Astrocyte (in vitro differentiated cells and primary cell): ENCODE data around the gene DGKG. TPM values are rescaled to one million over a fixed set of nuclear protein-coding genes. Genes with fewer than 3 reads are reported as not detected.

Experiments
- DNase-seq: peaks from one replicate; pipeline ENCODE4 v3.0.0-alpha.2; 2010; ENCODE audit warnings: low read depth
- FAIRE-seq: peaks from 2 replicates; lab custom pipeline; 2011; peaks lifted over from hg19 to GRCh38; lab: Jason Lieb, UNC
- H2AFZ ChIP-seq: 2 replicates; pipeline ENCODE4 v1.6.0; 2012; ENCODE audit warnings: low read depth, low read length, inconsistent platforms
- H3K27ac ChIP-seq: 2 replicates; pipeline ENCODE4 v1.5.1; 2011; ENCODE audit warnings: low read depth, low read length, inconsistent platforms
- H3K27me3 ChIP-seq: 2 replicates; pipeline ENCODE4 v1.6.0; 2011; ENCODE audit warnings: low read length, inconsistent platforms; ENCODE audit not compliant: insufficient read depth
- H3K36me3 ChIP-seq: 2 replicates; pipeline ENCODE4 v1.5.1; 2011; ENCODE audit warnings: low read length, inconsistent platforms; ENCODE audit not compliant: insufficient read depth
- H3K4me1 ChIP-seq: 2 replicates; pipeline ENCODE4 v1.5.1; 2011; ENCODE audit warnings: low read length, inconsistent platforms; ENCODE audit not compliant: insufficient read depth
- H3K4me2 ChIP-seq: 2 replicates; pipeline ENCODE4 v1.6.0; 2012; ENCODE audit warnings: low read length, inconsistent platforms
- H3K4me3 ChIP-seq: 2 replicates; pipeline ENCODE4 v1.5.1; 2011; ENCODE audit warnings: low read depth, mild to moderate bottlenecking, low read length, inconsistent platforms; ENCODE audit not compliant: insufficient read depth
- H3K79me2 ChIP-seq: 2 replicates; pipeline ENCODE4 v1.6.0; 2012; ENCODE audit warnings: mild to moderate bottlenecking, low read length, inconsistent platforms; ENCODE audit not compliant: insufficient read depth
- H3K9ac ChIP-seq: 2 replicates; pipeline ENCODE4 v1.6.0; 2012; ENCODE audit warnings: mild to moderate bottlenecking, low read length, inconsistent platforms
- H3K9me3 ChIP-seq: 2 replicates; pipeline ENCODE4 v1.5.1; 2012; ENCODE audit warnings: low read depth, mild to moderate bottlenecking, low read length, inconsistent platforms; ENCODE audit not compliant: insufficient read depth
- H4K20me1 ChIP-seq: 2 replicates; pipeline ENCODE4 v1.6.0; 2012; ENCODE audit warnings: low read length, inconsistent platforms; ENCODE audit not compliant: insufficient read depth
- H3K27ac Mint-ChIP-seq: one replicate; pipeline ENCODE4 v1.8.0; 2021; ENCODE audit warnings: mild to moderate bottlenecking, mixed read lengths; ENCODE audit not compliant: unreplicated experiment
- H3K27me3 Mint-ChIP-seq: one replicate; pipeline ENCODE4 v1.8.0; 2021; ENCODE audit warnings: low read depth, mixed read lengths; ENCODE audit not compliant: unreplicated experiment
- H3K36me3 Mint-ChIP-seq: one replicate; pipeline ENCODE4 v1.8.0; 2021; ENCODE audit warnings: low read depth, mixed read lengths; ENCODE audit not compliant: unreplicated experiment
- H3K4me1 Mint-ChIP-seq: one replicate; pipeline ENCODE4 v1.8.0; 2021; ENCODE audit warnings: low read depth, mixed read lengths; ENCODE audit not compliant: unreplicated experiment
- H3K4me3 Mint-ChIP-seq: one replicate; pipeline ENCODE4 v1.8.0; 2021; ENCODE audit warnings: mild to moderate bottlenecking, moderate library complexity, mixed read lengths; ENCODE audit not compliant: unreplicated experiment
- H3K9me3 Mint-ChIP-seq: one replicate; pipeline ENCODE4 v1.8.0; 2021; ENCODE audit warnings: mild to moderate bottlenecking, mixed read lengths; ENCODE audit not compliant: unreplicated experiment
- EZH2 ChIP-seq: IDR thresholded peaks from 2 replicates; pipeline ENCODE4 v1.6.1; 2012; ENCODE audit warnings: mild to moderate bottlenecking, low read length, inconsistent platforms; ENCODE audit not compliant: insufficient read depth
- total RNA-seq: library from RNA; stranded (reverse); gene quantifications from 2 replicates; pipeline ENCODE4 v1.2.1, GENCODE V29; 2021
- TF ChIP-seq, protein P1 (sequence below): IDR thresholded peaks from 2 replicates; pipeline ENCODE4 v1.5.1; 2011; ENCODE audit warnings: low read depth, mild to moderate bottlenecking, inconsistent platforms, low read length, moderate library complexity; ENCODE audit not compliant: insufficient read depth

Gene DGKG
- total RNA-seq, 1 donor from 2014 or later: 0.64 TPM

DNA sequence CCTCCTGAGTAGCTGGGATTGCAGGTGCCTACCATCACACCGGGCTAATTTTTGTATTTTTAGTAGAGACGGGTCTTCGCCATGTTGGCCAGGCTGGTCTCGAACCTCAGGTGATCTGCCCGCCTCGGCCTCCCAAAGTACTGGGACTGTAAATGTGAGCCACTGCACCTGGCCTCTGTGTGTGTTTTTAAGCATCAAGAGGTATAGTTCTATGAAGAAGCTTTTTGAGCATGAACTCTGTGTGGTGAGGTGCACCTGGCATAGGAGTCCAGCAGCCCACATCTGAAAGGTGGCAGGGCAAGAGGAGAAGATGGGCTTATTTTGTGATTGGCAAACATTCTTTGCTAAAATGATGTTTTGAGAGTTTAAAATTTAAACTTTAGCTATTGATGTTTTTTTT is 118.0 kb downstream of the DGKG start:
- no peak overlapping the region for H3K4me3 ChIP-seq
- H3K9me3 Mint-ChIP-seq: no peaks in the 10 kb centered on the region
- FAIRE-seq (no peak), DNase-seq (no peak)
- H4K20me1 ChIP-seq: no peaks in the 10 kb centered on the region
- no peaks in the 10 kb centered on the region for H3K79me2 ChIP-seq
- no peak overlapping the region for H3K27ac ChIP-seq
- peaks cover 27% of the 10 kb centered on the region for H3K27me3 Mint-ChIP-seq
- peaks cover 4% of the 10 kb centered on the region for H3K27me3 ChIP-seq
- H3K36me3 ChIP-seq: no peaks in the 10 kb centered on the region
- H2AFZ ChIP-seq: no peak overlapping the region
- H3K27ac Mint-ChIP-seq: no peak overlapping the region
- no peaks in the 10 kb centered on the region for H3K9me3 ChIP-seq
- no peak overlapping the region for H3K4me3 Mint-ChIP-seq
- peaks cover 5% of the 10 kb centered on the region for H3K4me1 Mint-ChIP-seq
- no peak overlapping the region for H3K4me2 ChIP-seq
- H3K9ac ChIP-seq: no peak overlapping the region
- TF ChIP-seq, protein P1, sequence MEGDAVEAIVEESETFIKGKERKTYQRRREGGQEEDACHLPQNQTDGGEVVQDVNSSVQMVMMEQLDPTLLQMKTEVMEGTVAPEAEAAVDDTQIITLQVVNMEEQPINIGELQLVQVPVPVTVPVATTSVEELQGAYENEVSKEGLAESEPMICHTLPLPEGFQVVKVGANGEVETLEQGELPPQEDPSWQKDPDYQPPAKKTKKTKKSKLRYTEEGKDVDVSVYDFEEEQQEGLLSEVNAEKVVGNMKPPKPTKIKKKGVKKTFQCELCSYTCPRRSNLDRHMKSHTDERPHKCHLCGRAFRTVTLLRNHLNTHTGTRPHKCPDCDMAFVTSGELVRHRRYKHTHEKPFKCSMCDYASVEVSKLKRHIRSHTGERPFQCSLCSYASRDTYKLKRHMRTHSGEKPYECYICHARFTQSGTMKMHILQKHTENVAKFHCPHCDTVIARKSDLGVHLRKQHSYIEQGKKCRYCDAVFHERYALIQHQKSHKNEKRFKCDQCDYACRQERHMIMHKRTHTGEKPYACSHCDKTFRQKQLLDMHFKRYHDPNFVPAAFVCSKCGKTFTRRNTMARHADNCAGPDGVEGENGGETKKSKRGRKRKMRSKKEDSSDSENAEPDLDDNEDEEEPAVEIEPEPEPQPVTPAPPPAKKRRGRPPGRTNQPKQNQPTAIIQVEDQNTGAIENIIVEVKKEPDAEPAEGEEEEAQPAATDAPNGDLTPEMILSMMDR: no peak
- no peak for TF ChIP-seq EZH2
- H3K4me1 ChIP-seq: peaks cover 6% of the 10 kb centered on the region
- no peaks in the 10 kb centered on the region for H3K36me3 Mint-ChIP-seq

- peak overlapping the region; percentile 46 for H3K9ac ChIP-seq
- TF ChIP-seq, protein P1: peak; percentile 53
- no peak for TF ChIP-seq EZH2
- peak overlapping the region; percentile 82 for H2AFZ ChIP-seq
- no peaks in the 10 kb centered on the region for H3K27me3 ChIP-seq
- H3K36me3 Mint-ChIP-seq: no peaks in the 10 kb centered on the region
- H3K4me1 ChIP-seq: peaks cover 6% of the 10 kb centered on the region
- no peaks in the 10 kb centered on the region for H3K9me3 Mint-ChIP-seq
- FAIRE-seq (peak; percentile 60), DNase-seq (peak; percentile 60)
- H3K4me1 Mint-ChIP-seq: peaks cover 3% of the 10 kb centered on the region
- H3K27ac Mint-ChIP-seq: no peak overlapping the region
- H3K4me2 ChIP-seq: peak overlapping the region; percentile 81
- no peaks in the 10 kb centered on the region for H4K20me1 ChIP-seq
- no peak overlapping the region for H3K4me3 Mint-ChIP-seq
- no peaks in the 10 kb centered on the region for H3K9me3 ChIP-seq
- H3K27me3 Mint-ChIP-seq: peaks cover 24% of the 10 kb centered on the region
- peak overlapping the region; percentile 41 for H3K4me3 ChIP-seq
- H3K36me3 ChIP-seq: no peaks in the 10 kb centered on the region
- H3K27ac ChIP-seq: peak overlapping the region; percentile 5
- no peaks in the 10 kb centered on the region for H3K79me2 ChIP-seq
Measured at GRCh38 chr3:186241910-186242821, 119.9 kb downstream of the DGKG start.

DNA sequence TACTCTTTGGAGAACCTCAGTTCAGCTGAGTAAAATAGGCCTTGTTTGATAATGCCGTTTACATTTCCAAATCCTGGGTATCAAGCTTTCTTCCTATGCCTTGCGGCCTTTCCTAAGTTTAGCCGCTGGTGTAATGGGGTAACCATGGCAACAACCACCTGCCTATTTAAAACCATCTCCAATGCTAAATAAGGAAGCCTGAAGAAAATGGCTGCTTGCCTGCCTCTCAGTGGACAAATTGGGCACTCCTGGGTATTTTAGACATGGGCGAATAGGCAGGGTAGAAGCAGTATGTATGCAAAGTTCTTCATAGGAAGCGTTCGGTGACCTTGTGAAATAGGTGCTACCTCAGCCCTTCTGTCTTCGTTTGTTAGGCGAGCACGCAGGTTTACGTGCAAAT is 122.7 kb downstream of the DGKG start:
- DNase-seq (no peak), FAIRE-seq (no peak)
- Mint-ChIP-seq H3K36me3 (no peaks in the 10 kb centered on the region), H3K27ac (no peak overlapping the region), H3K27me3 (peaks cover 26% of the 10 kb centered on the region), H3K4me1 (peaks cover 8% of the 10 kb centered on the region), H3K9me3 (no peaks in the 10 kb centered on the region), H3K4me3 (no peak overlapping the region)
- no peak overlapping the region for H3K4me3 ChIP-seq
- H3K36me3 ChIP-seq: no peaks in the 10 kb centered on the region
- H3K27ac ChIP-seq: no peak overlapping the region
- peaks cover 6% of the 10 kb centered on the region for H3K4me1 ChIP-seq
- H2AFZ ChIP-seq: no peak overlapping the region
- TF ChIP-seq EZH2: no peak
- TF ChIP-seq, protein P1: peak; percentile 4
- H4K20me1 ChIP-seq: no peaks in the 10 kb centered on the region
- no peaks in the 10 kb centered on the region for H3K79me2 ChIP-seq
- H3K9me3 ChIP-seq: no peaks in the 10 kb centered on the region
- H3K27me3 ChIP-seq: peaks cover 3% of the 10 kb centered on the region
- no peak overlapping the region for H3K4me2 ChIP-seq
- H3K9ac ChIP-seq: no peak overlapping the region
